SK-N-SH (cell line): ENCODE measurements around the gene CACNG7.

ENCODE experiments used
- MAX ChIP-seq: IDR thresholded peaks from 2 replicates; pipeline ENCODE4 v1.4.0; 2012; ENCODE audit warnings: low read depth
- TCF12 ChIP-seq: IDR thresholded peaks from 2 replicates; pipeline ENCODE4 v1.4.0; 2012
- TF ChIP-seq, protein P1 (sequence below): fragments of 200-600 bp; sonication (generic); IDR thresholded peaks from 2 replicates; pipeline ENCODE4 v1.6.1; 2017; ENCODE audit warnings: antibody characterized with exemption, mild to moderate bottlenecking, moderate library complexity

GRCh38 chr19:53906211-53907192 is 2.6 kb upstream of the CACNG7 start:
- TF ChIP-seq, protein P1, sequence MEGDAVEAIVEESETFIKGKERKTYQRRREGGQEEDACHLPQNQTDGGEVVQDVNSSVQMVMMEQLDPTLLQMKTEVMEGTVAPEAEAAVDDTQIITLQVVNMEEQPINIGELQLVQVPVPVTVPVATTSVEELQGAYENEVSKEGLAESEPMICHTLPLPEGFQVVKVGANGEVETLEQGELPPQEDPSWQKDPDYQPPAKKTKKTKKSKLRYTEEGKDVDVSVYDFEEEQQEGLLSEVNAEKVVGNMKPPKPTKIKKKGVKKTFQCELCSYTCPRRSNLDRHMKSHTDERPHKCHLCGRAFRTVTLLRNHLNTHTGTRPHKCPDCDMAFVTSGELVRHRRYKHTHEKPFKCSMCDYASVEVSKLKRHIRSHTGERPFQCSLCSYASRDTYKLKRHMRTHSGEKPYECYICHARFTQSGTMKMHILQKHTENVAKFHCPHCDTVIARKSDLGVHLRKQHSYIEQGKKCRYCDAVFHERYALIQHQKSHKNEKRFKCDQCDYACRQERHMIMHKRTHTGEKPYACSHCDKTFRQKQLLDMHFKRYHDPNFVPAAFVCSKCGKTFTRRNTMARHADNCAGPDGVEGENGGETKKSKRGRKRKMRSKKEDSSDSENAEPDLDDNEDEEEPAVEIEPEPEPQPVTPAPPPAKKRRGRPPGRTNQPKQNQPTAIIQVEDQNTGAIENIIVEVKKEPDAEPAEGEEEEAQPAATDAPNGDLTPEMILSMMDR = peak; percentile 85
- no peak for TF ChIP-seq MAX
- no peak for TF ChIP-seq TCF12
